RWPE2 (cell line): ENCODE measurements around the gene LIX1L.
A peak's percentile ranks its signal among the peaks of the same experiment; 100 is the strongest.

Source experiments
- ATAC-seq: fragments of 200-7000 bp; cut with Tn5 transposase; 3 replicates; pipeline ENCODE4 v1.9.1; 2021; ENCODE audit warnings: low read depth
- DNase-seq: peaks from one replicate; pipeline ENCODE4 v3.0.0-alpha.2; 2020; ENCODE audit warnings: low spot score
- H3K27ac ChIP-seq: fragments of 450-650 bp; 2 replicates; pipeline ENCODE4 v1.5.1; 2017; ENCODE audit warnings: mild to moderate bottlenecking; ENCODE audit not compliant: poor library complexity, severe bottlenecking
- H3K27me3 ChIP-seq: fragments of 250-450 bp; sonication (Bioruptor Pico); 2 replicates; pipeline ENCODE4 v1.5.1; 2021; ENCODE audit warnings: mild to moderate bottlenecking, moderate library complexity; ENCODE audit not compliant: insufficient read depth, poor library complexity, severe bottlenecking
- H3K36me3 ChIP-seq: fragments of 250-450 bp; sonication (Bioruptor Pico); 2 replicates; pipeline ENCODE4 v1.5.1; 2020; ENCODE audit warnings: low read depth, mild to moderate bottlenecking, moderate library complexity
- H3K4me1 ChIP-seq: fragments of 250-450 bp; sonication (Bioruptor Pico); 2 replicates; pipeline ENCODE4 v1.5.1; 2021; ENCODE audit warnings: mild to moderate bottlenecking, moderate library complexity; ENCODE audit not compliant: insufficient read depth, poor library complexity, severe bottlenecking
- H3K4me3 ChIP-seq: fragments of 250-450 bp; sonication (Bioruptor Pico); 2 replicates; pipeline ENCODE4 v1.5.1; 2021; ENCODE audit warnings: mild to moderate bottlenecking, moderate library complexity; ENCODE audit not compliant: severe bottlenecking
- H3K9me3 ChIP-seq: fragments of 250-450 bp; sonication (Bioruptor Pico); 2 replicates; pipeline ENCODE4 v1.5.1; 2021; ENCODE audit warnings: mild to moderate bottlenecking, moderate library complexity; ENCODE audit not compliant: severe bottlenecking
- TF ChIP-seq, protein P1 (sequence below): fragments of 450-650 bp; IDR thresholded peaks from one replicate; pipeline ENCODE4 v1.5.1; 2017; ENCODE audit warnings: mild to moderate bottlenecking, moderate library complexity; ENCODE audit not compliant: poor library complexity, severe bottlenecking

Gene LIX1L

DNA sequence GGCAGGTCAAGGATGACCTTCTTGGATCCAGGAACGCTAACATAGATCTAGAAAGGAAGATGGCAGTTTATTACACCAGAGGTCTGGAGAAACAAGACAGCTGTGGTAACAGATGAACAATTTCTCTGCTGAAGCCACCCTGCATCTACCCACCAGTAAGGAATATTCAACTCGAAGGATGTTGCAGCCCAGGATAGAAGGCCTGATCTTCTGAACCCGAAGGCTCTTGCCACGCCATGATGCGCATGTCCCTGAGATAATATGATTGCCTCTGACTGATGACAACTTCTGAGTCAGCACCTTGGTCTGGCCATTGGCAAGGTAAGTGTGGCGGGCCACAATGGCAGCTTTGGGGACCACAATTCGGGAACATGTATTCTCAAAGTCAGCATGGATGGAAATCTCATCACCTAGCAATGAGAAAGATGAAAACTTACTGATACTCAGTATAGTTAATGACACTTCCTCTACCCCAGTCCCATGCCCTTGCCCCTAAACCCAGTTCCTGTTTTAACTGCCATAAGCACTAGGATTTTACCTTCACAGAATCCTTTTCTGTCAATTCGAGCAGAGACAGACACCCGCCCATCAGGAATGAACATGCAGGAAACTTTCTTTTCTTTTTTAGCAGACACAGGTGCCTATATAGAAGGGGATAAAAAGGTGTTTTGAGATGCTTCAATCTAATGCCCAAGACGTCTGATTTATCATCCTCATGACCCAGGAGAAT is 36.7 kb upstream of the LIX1L start:
- TF ChIP-seq, protein P1, sequence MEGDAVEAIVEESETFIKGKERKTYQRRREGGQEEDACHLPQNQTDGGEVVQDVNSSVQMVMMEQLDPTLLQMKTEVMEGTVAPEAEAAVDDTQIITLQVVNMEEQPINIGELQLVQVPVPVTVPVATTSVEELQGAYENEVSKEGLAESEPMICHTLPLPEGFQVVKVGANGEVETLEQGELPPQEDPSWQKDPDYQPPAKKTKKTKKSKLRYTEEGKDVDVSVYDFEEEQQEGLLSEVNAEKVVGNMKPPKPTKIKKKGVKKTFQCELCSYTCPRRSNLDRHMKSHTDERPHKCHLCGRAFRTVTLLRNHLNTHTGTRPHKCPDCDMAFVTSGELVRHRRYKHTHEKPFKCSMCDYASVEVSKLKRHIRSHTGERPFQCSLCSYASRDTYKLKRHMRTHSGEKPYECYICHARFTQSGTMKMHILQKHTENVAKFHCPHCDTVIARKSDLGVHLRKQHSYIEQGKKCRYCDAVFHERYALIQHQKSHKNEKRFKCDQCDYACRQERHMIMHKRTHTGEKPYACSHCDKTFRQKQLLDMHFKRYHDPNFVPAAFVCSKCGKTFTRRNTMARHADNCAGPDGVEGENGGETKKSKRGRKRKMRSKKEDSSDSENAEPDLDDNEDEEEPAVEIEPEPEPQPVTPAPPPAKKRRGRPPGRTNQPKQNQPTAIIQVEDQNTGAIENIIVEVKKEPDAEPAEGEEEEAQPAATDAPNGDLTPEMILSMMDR = no peak
- DNase-seq (no peak), ATAC-seq (no peak)
- no peaks in the 10 kb centered on the region for H3K9me3 ChIP-seq
- H3K36me3 ChIP-seq = peaks cover 43% of the 10 kb centered on the region
- peaks cover 30% of the 10 kb centered on the region for H3K4me1 ChIP-seq
- peak overlapping the region; percentile 54 for H3K4me3 ChIP-seq
- H3K27ac ChIP-seq = peak overlapping the region; percentile 91
- H3K27me3 ChIP-seq = no peaks in the 10 kb centered on the region

DNA sequence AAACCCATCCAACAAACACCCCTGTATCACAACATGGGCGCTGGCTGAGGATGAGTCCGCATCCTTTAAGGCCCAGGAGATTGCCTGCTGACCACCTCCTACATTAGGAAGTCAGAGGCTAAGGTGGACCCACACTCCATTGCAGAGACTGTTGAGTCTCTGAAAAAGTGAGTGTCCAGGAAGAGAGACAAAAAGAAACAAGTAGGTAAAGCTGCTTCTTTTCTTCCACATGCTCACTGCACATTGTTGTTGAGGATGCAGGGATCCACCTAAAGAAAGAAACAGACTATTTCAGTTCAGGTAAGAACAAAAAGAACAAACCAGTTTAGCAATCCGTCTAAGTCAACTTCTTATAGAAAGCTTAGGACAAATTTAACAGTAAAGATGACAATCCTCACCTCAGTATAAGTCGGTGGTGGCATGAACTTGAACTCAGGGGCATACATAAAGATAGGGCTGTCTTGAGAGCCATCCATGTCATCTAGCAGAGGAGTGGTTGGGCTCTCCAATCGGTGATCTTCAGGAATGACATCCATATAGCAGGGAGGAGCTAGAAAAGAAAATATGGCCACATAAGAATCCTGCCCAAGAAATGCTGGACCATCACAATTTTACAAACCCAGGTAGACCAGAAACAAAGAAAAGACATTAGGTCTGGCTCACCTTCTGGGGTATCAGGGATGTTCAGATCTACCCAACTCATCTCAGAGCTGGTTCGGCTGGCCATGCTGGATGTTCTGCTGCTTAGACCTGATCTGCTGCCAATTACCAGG is 36.0 kb upstream of the LIX1L start:
- ATAC-seq (no peak), DNase-seq (no peak)
- Histone ChIP-seq H3K4me1 (peaks cover 26% of the 10 kb centered on the region), H3K36me3 (peaks cover 43% of the 10 kb centered on the region), H3K27me3 (no peaks in the 10 kb centered on the region), H3K27ac (peak overlapping the region; percentile 91), H3K4me3 (peak overlapping the region; percentile 54), H3K9me3 (no peaks in the 10 kb centered on the region)
- TF ChIP-seq, protein P1 = no peak

- no peaks in the 10 kb centered on the region for H3K9me3 ChIP-seq
- no peak overlapping the region for H3K4me3 ChIP-seq
- TF ChIP-seq, protein P1 = no peak
- peaks cover 20% of the 10 kb centered on the region for H3K4me1 ChIP-seq
- H3K27me3 ChIP-seq = no peaks in the 10 kb centered on the region
- peak overlapping the region; percentile 91 for H3K27ac ChIP-seq
- H3K36me3 ChIP-seq = peaks cover 43% of the 10 kb centered on the region
- no peak for DNase-seq
- ATAC-seq = no peak
These were observed 35.3 kb upstream of the LIX1L start for GRCh38 chr1:145992958-145993617.

DNA sequence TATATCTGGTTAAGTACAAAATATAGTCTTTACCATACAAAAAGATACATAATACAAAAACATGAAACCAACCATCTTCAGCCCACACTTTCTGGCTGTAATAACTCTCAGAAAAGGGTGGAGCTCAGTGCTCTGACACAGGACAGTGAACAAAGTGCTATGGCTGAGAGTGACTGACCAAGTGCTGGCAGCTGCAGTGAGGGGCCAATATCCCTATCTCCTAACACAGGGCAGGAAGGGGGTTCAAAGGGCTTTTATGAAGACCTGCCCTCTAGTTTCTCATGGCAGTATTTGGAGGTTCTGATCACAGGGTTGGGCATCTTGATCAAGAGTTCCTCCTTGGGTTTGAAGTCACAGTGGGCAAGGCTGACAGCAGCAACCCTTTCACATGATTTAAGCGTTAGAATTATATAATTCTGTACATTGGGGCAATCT is 34.7 kb upstream of the LIX1L start:
- Histone ChIP-seq H3K27me3 (no peaks in the 10 kb centered on the region), H3K4me1 (peaks cover 15% of the 10 kb centered on the region), H3K4me3 (no peak overlapping the region), H3K36me3 (peaks cover 43% of the 10 kb centered on the region), H3K9me3 (no peaks in the 10 kb centered on the region), H3K27ac (peak overlapping the region; percentile 91)
- no peak for ATAC-seq
- TF ChIP-seq, protein P1 = no peak
- no peak for DNase-seq
